ENCODE results near the gene FAM78B. TPM values are rescaled to one million over a fixed set of nuclear protein-coding genes. Genes with fewer than 3 reads are reported as not detected.
A peak's percentile ranks its signal among the peaks of the same experiment; 100 is the strongest.

Gene FAM78B
- total and polyA plus RNA-seq, 9 donors: 0.64 to 2.6 (median 1.4) TPM

DNA sequence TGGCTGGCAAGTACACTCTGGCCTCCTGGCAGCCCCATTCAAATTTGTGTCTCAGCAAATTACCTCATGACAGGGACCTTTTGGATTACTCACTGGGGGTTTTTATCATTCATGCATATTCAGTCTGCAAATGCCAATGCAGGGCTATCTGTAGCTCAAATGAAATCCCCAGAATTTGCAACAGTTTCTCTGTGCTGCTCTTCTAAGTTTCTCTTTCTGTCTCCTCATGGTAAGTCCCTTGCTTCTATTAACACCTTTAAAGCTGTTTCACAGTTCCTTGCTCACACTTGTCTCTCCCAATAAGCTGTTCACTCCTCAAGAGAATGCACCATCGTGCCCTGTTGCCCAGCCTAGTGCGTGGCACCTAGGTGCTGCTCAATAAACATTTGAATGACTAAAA lies 3.3 kb upstream of the FAM78B start:
- H3K4me3 ChIP-seq: no peak overlapping the region
- TF ChIP-seq, protein P1, sequence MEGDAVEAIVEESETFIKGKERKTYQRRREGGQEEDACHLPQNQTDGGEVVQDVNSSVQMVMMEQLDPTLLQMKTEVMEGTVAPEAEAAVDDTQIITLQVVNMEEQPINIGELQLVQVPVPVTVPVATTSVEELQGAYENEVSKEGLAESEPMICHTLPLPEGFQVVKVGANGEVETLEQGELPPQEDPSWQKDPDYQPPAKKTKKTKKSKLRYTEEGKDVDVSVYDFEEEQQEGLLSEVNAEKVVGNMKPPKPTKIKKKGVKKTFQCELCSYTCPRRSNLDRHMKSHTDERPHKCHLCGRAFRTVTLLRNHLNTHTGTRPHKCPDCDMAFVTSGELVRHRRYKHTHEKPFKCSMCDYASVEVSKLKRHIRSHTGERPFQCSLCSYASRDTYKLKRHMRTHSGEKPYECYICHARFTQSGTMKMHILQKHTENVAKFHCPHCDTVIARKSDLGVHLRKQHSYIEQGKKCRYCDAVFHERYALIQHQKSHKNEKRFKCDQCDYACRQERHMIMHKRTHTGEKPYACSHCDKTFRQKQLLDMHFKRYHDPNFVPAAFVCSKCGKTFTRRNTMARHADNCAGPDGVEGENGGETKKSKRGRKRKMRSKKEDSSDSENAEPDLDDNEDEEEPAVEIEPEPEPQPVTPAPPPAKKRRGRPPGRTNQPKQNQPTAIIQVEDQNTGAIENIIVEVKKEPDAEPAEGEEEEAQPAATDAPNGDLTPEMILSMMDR (IDR thresholded peaks at IDR 0.05): no peak
- no peak for TF ChIP-seq POLR2A (IDR thresholded peaks at IDR 0.05)
- no peak for TF ChIP-seq EP300 (IDR thresholded peaks at IDR 0.05)
- no peaks in the 10 kb centered on the region for H3K36me3 ChIP-seq
- intact Hi-C loops (cut with DNase I): no loop called here
- H3K27me3 ChIP-seq: no peaks in the 10 kb centered on the region
- no peak for DNase-seq
- H3K9me3 ChIP-seq: no peaks in the 10 kb centered on the region
- WGBS, 3 donors: 74 to 81% (median 77%) methylated on average over 2 of the region's 2 CpGs
- no peak overlapping the region for H3K27ac ChIP-seq
- H3K4me1 ChIP-seq (ENCODE audit: insufficient read depth): no peaks in the 10 kb centered on the region

DNA sequence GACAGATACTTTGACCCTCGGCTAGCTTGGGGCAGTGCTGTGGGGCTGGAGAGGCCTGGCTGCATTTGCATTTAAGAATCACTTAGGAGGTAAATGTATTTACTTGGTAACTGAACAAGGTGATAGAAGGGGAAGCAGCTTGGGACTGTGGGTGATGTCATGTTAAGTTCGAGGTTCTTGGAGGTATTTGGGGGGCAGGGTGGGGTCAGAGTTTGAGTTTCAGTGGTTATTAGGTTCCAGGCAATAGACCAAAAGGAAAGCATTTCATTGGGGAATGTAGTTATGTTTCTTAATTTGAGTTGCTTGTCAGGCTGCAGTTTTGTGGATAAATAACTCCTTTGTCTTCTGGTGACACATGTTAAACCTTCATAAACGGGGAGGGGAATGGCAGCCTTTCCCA lies 2.4 kb upstream of the FAM78B start:
- intact Hi-C loops (cut with DNase I): no loop called here
- no peaks in the 10 kb centered on the region for H3K9me3 ChIP-seq
- TF ChIP-seq EP300 (IDR thresholded peaks at IDR 0.05) (no peak), POLR2A (IDR thresholded peaks at IDR 0.05) (no peak)
- TF ChIP-seq, protein P1 (IDR thresholded peaks at IDR 0.05): no peak
- H3K4me3 ChIP-seq: no peak overlapping the region
- no peaks in the 10 kb centered on the region for H3K27me3 ChIP-seq
- no peak for DNase-seq
- H3K36me3 ChIP-seq: no peaks in the 10 kb centered on the region
- H3K4me1 ChIP-seq (ENCODE audit: insufficient read depth): no peaks in the 10 kb centered on the region
- no peak overlapping the region for H3K27ac ChIP-seq
- 55 to 64% (median 60%) methylated on average over 3 of the region's 3 CpGs for WGBS, 3 donors

DNA sequence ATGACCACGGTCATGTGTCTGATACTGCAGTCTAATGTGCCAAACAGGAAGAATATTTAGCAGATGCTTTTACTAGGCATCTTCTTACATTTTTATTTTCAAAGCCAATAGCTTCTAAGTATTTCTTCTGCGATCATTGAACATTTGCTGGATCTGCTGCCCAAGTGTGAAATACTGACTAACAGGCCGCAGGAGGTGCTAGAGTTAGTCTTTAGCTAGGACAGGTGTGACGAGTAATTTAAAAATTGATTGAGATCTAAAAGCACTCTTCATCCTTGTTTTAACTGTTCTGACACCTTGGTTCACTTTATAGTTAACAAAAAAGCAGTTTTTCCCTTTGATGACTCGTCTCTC lies 748 bp upstream of the FAM78B start:
- Histone ChIP-seq H3K27me3 (no peaks in the 10 kb centered on the region), H3K36me3 (no peaks in the 10 kb centered on the region), H3K9me3 (no peaks in the 10 kb centered on the region), H3K27ac (no peak overlapping the region), H3K4me1 (ENCODE audit: insufficient read depth) (no peaks in the 10 kb centered on the region), H3K4me3 (peak overlapping the region; percentile 72)
- no peak for DNase-seq
- whole genome bisulfite sequencing, 3 donors: 21 to 39% (median 31%) methylated on average over 5 of the region's 5 CpGs
- intact Hi-C loops (cut with DNase I): no loop called here
- no peak for TF ChIP-seq EP300 (IDR thresholded peaks at IDR 0.05)
- TF ChIP-seq, protein P1 (IDR thresholded peaks at IDR 0.05): no peak
- no peak for TF ChIP-seq POLR2A (IDR thresholded peaks at IDR 0.05)

DNA sequence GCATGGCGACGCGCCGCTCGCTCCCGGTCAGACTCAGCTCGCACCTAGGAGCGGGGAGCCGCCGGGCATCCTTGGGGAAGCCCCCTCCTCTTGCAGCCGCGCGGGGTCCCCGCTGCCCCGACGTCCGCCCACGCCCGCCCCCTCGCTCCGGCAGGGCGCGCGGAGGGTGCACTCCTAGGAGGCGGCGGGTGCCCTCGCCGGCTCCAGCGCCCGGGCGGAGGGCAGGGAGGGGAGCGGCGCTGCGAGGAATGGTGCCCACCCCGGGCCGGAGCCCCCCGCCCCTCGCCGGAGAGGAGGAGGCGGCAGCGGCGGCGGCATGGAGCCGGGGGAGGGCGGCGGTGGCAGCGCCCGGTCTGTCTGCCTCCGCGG lies 488 bp downstream of the FAM78B start:
- Histone ChIP-seq H3K4me1 (ENCODE audit: insufficient read depth) (no peaks in the 10 kb centered on the region), H3K27me3 (no peaks in the 10 kb centered on the region), H3K4me3 (peak overlapping the region; percentile 72), H3K27ac (no peak overlapping the region), H3K9me3 (no peaks in the 10 kb centered on the region), H3K36me3 (no peaks in the 10 kb centered on the region)
- WGBS, 3 donors: 0 to 1% (median 1%) methylated on average over 15 to 50 of the region's 50 CpGs
- TF ChIP-seq EP300 (IDR thresholded peaks at IDR 0.05) (no peak), POLR2A (IDR thresholded peaks at IDR 0.05) (no peak)
- TF ChIP-seq, protein P1 (IDR thresholded peaks at IDR 0.05): no peak
- no peak for DNase-seq
- intact Hi-C loops (cut with DNase I): no loop called here
